CD4-positive, alpha-beta T cell treated with Interleukin-6 for 4 hours (primary cell): ENCODE results near the gene SNX7.

Experiments
- DNase-seq: peaks from one replicate; pipeline ENCODE4 v3.0.0-alpha.2; 2020; ENCODE audit warnings: mixed read lengths

SNX7 gene

GRCh38 chr1:98698625-98699024, 37.1 kb downstream of the SNX7 start:
- DNase-seq, result no peak

GRCh38 chr1:98700228-98700627, 38.7 kb downstream of the SNX7 start:
- no peak for DNase-seq

GRCh38 chr1:98702976-98703375, 41.5 kb downstream of the SNX7 start:
- no peak for DNase-seq

GRCh38 chr1:98704474-98704873, 43.0 kb downstream of the SNX7 start:
- DNase-seq, result no peak

- no peak for DNase-seq
Observed at GRCh38 chr1:98704971-98705370, 43.5 kb downstream of the SNX7 start.

- DNase-seq, result no peak
Observed at GRCh38 chr1:98705591-98705990, 44.1 kb downstream of the SNX7 start.

GRCh38 chr1:98706173-98706843, 44.8 kb downstream of the SNX7 start:
- no peak for DNase-seq

- DNase-seq, result no peak
Observed at GRCh38 chr1:98707556-98707955, 46.0 kb downstream of the SNX7 start.

GRCh38 chr1:98709906-98710305, 48.4 kb downstream of the SNX7 start:
- DNase-seq, result no peak

- no peak for DNase-seq
Observed at GRCh38 chr1:98723574-98723973, 62.1 kb downstream of the SNX7 start.

GRCh38 chr1:98732985-98733781, 71.7 kb downstream of the SNX7 start:
- no peak for DNase-seq

- no peak for DNase-seq
Observed at GRCh38 chr1:98733782-98734112, 72.2 kb downstream of the SNX7 start.

- no peak for DNase-seq
Observed at GRCh38 chr1:98735756-98736155, 74.2 kb downstream of the SNX7 start.

GRCh38 chr1:98737835-98738234, 76.3 kb downstream of the SNX7 start:
- DNase-seq, result no peak

GRCh38 chr1:98739762-98740161, 78.2 kb downstream of the SNX7 start:
- no peak for DNase-seq

- no peak for DNase-seq
Observed at GRCh38 chr1:98741164-98741563, 79.6 kb downstream of the SNX7 start.

GRCh38 chr1:98749152-98749756, 87.7 kb downstream of the SNX7 start:
- DNase-seq, result no peak

GRCh38 chr1:98754176-98754575, 92.7 kb downstream of the SNX7 start:
- no peak for DNase-seq

- DNase-seq, result no peak
Observed at GRCh38 chr1:98761219-98761865, 99.8 kb downstream of the SNX7 start.

- DNase-seq, result no peak
Observed at GRCh38 chr1:98763488-98764150, 102.1 kb downstream of the SNX7 start.

GRCh38 chr1:98764485-98764884, 103.0 kb downstream of the SNX7 start:
- DNase-seq, result no peak

GRCh38 chr1:98766255-98766654, 104.7 kb downstream of the SNX7 start:
- no peak for DNase-seq

GRCh38 chr1:98769162-98769561, 107.6 kb downstream of the SNX7 start:
- no peak for DNase-seq
